IMR-90 (cell line): ENCODE data around the gene LRRC56. TPM values are rescaled to one million over a fixed set of nuclear protein-coding genes. Genes with fewer than 3 reads are reported as not detected.
A peak's percentile ranks its signal among the peaks of the same experiment; 100 is the strongest.

Experiments
- ATAC-seq: fragments of 200-7000 bp; cut with Tn5 transposase; 2 replicates; pipeline ENCODE4 v1.9.1; 2020; ENCODE audit warnings: low read depth, mild to moderate bottlenecking, moderate library complexity
- BruUV-seq: library from RNA; stranded (reverse); fragments of 400-500 nt; replicated peaks from 2 replicates; lab custom pipeline; 2021; lab: Mats Ljungman, UMichigan
- CTCF ChIA-PET: fragments of 300-600 bp; formaldehyde crosslinking; extraction: SDS; loops from one replicate; lab custom pipeline; 2021; ENCODE audit warnings: antibody characterized with exemption; lab: Yijun Ruan, JAX
- POLR2A ChIA-PET: fragments of 300-600 bp; sonication (Branson Sonifier 250); formaldehyde crosslinking; loops from one replicate; lab custom pipeline; 2022; ENCODE audit warnings: antibody characterized with exemption; ENCODE audit not compliant: unreplicated experiment; lab: Charles Lee
- DNase-seq: peaks from one replicate; pipeline ENCODE4 v3.0.0; 2013
- H2AFZ ChIP-seq: replicated peaks from 2 replicates; pipeline ENCODE3; 2013; ENCODE audit warnings: low read length, mild to moderate bottlenecking; ENCODE audit not compliant: poor library complexity
- H2AK5ac ChIP-seq: 2 replicates; pipeline ENCODE4 v1.6.1; 2013; ENCODE audit warnings: low read depth, low read length, inconsistent platforms
- H2AK9ac ChIP-seq: replicated peaks from 2 replicates; pipeline ENCODE3; 2013; ENCODE audit warnings: mild to moderate bottlenecking, low read depth, low read length, moderate library complexity; ENCODE audit not compliant: poor library complexity
- H2BK120ac ChIP-seq: 2 replicates; pipeline ENCODE4 v1.6.1; 2013; ENCODE audit warnings: low read depth, low read length, inconsistent platforms
- H2BK15ac ChIP-seq: 3 replicates; pipeline ENCODE4 v1.6.1; 2013; ENCODE audit warnings: low read depth, low read length, inconsistent platforms
- H2BK20ac ChIP-seq: 2 replicates; pipeline ENCODE4 v1.6.1; 2013; ENCODE audit warnings: low read depth, mild to moderate bottlenecking, inconsistent platforms, low read length, moderate library complexity
- H2BK5ac ChIP-seq: 2 replicates; pipeline ENCODE4 v1.6.1; 2013; ENCODE audit warnings: mild to moderate bottlenecking, low read depth, low read length, inconsistent platforms; ENCODE audit not compliant: poor library complexity, severe bottlenecking
- H3K14ac ChIP-seq: replicated peaks from 2 replicates; pipeline ENCODE4 v1.6.1; 2013; ENCODE audit warnings: low read depth, low read length, inconsistent platforms
- H3K18ac ChIP-seq: 2 replicates; pipeline ENCODE4 v1.6.1; 2013; ENCODE audit warnings: low read depth, low read length, control low read depth
- H3K23ac ChIP-seq: 2 replicates; pipeline ENCODE4 v1.6.1; 2013; ENCODE audit warnings: low read depth, low read length, inconsistent platforms
- H3K27ac ChIP-seq: 2 replicates; pipeline ENCODE4 v1.5.1; 2013; ENCODE audit warnings: mild to moderate bottlenecking, control low read depth, low read length; ENCODE audit not compliant: insufficient read depth
- H3K27me3 ChIP-seq: 2 replicates; pipeline ENCODE4 v1.6.1; 2013; ENCODE audit warnings: low read length; ENCODE audit not compliant: control insufficient read depth, insufficient read depth
- H3K36me3 ChIP-seq: 2 replicates; pipeline ENCODE4 v1.6.1; 2013; ENCODE audit warnings: low read length, mixed read lengths; ENCODE audit not compliant: control insufficient read depth, insufficient read depth
- H3K4ac ChIP-seq: 2 replicates; pipeline ENCODE4 v1.6.1; 2013; ENCODE audit warnings: low read depth, low read length, inconsistent platforms
- H3K4me1 ChIP-seq: 2 replicates; pipeline ENCODE4 v1.6.1; 2013; ENCODE audit warnings: low read length, mixed read lengths; ENCODE audit not compliant: control insufficient read depth, insufficient read depth
- H3K4me2 ChIP-seq: 2 replicates; pipeline ENCODE4 v1.6.1; 2013; ENCODE audit warnings: low read depth, mild to moderate bottlenecking, control low read depth, low read length, moderate library complexity
- H3K4me3 ChIP-seq: 2 replicates; pipeline ENCODE4 v1.5.1; 2013; ENCODE audit warnings: low read depth, mild to moderate bottlenecking, control low read depth, low read length, moderate library complexity; ENCODE audit not compliant: insufficient read depth
- H3K56ac ChIP-seq: 2 replicates; pipeline ENCODE4 v1.6.1; 2013; ENCODE audit warnings: low read length, inconsistent platforms; ENCODE audit not compliant: insufficient read depth; ENCODE audit errors: extremely low read depth
- H3K79me1 ChIP-seq, 2 experiments: 2 replicates each; pipeline ENCODE4 v1.6.1; 2013; ENCODE audit warnings: low read length in 2 of 2, inconsistent platforms in 1 of 2, low read depth in 1 of 2
- H3K9ac ChIP-seq: 2 replicates; pipeline ENCODE4 v1.6.1; 2013; ENCODE audit warnings: low read depth, low read length, control low read depth
- H3K9me1 ChIP-seq: 2 replicates; pipeline ENCODE4 v1.6.1; 2013; ENCODE audit warnings: low read length, inconsistent platforms; ENCODE audit not compliant: insufficient read depth
- H3K9me3 ChIP-seq: 2 replicates; pipeline ENCODE4 v1.6.1; 2013; ENCODE audit warnings: low read length; ENCODE audit not compliant: control insufficient read depth, insufficient read depth
- H4K20me1 ChIP-seq: 2 replicates; pipeline ENCODE4 v1.6.1; 2013; ENCODE audit warnings: low read length, inconsistent platforms; ENCODE audit not compliant: insufficient read depth
- H4K5ac ChIP-seq: 2 replicates; pipeline ENCODE4 v1.6.1; 2013; ENCODE audit warnings: mild to moderate bottlenecking, low read depth, low read length, control low read depth
- H4K8ac ChIP-seq, 2 experiments: 2 replicates each; pipeline ENCODE4 v1.6.1; 2013; ENCODE audit warnings: low read depth in 2 of 2, low read length in 2 of 2, control low read depth in 1 of 2, inconsistent platforms in 1 of 2
- H4K91ac ChIP-seq: 2 replicates; pipeline ENCODE4 v1.6.1; 2013; ENCODE audit warnings: low read depth, low read length, inconsistent platforms; ENCODE audit not compliant: insufficient read depth
- BHLHE40 ChIP-seq: fragments of 150-350 bp; IDR thresholded peaks from 2 replicates; pipeline ENCODE4 v1.6.1; 2016; ENCODE audit warnings: mild to moderate bottlenecking, low read depth, low read length
- CEBPB ChIP-seq: IDR thresholded peaks from 2 replicates; pipeline ENCODE4 v1.6.1; 2012; ENCODE audit warnings: low read depth, low read length, improper control_type of control experiment
- CHD1 ChIP-seq: IDR thresholded peaks from 2 replicates; pipeline ENCODE4 v1.6.1; 2012; ENCODE audit warnings: low read depth, low read length, improper control_type of control experiment
- ELK1 ChIP-seq: fragments of 150-350 bp; IDR thresholded peaks from 2 replicates; pipeline ENCODE4 v1.6.1; 2016; ENCODE audit warnings: low read depth, mild to moderate bottlenecking, low read length, moderate library complexity, borderline replicate concordance
- FOS ChIP-seq: fragments of 150-350 bp; IDR thresholded peaks from 2 replicates; pipeline ENCODE4 v1.6.1; 2016; ENCODE audit warnings: low read depth, low read length
- MAZ ChIP-seq: IDR thresholded peaks from 2 replicates; pipeline ENCODE4 v1.6.1; 2012; ENCODE audit warnings: low read depth, mild to moderate bottlenecking, low read length, improper control_type of control experiment, moderate library complexity, borderline replicate concordance
- MXI1 ChIP-seq: IDR thresholded peaks from 2 replicates; pipeline ENCODE4 v1.6.1; 2012; ENCODE audit warnings: low read depth, mild to moderate bottlenecking, low read length, moderate library complexity, borderline replicate concordance
- NFE2L2 ChIP-seq: fragments of 150-350 bp; IDR thresholded peaks from 2 replicates; pipeline ENCODE4 v1.6.1; 2016; ENCODE audit warnings: low read depth, mild to moderate bottlenecking, low read length
- POLR2A ChIP-seq: IDR thresholded peaks from 2 replicates; pipeline ENCODE4 v1.6.1; 2012; ENCODE audit warnings: mild to moderate bottlenecking, low read depth, low read length
- RAD21 ChIP-seq: IDR thresholded peaks from 2 replicates; pipeline ENCODE4 v1.6.1; 2012; ENCODE audit warnings: low read length, improper control_type of control experiment
- RCOR1 ChIP-seq: IDR thresholded peaks from 2 replicates; pipeline ENCODE4 v1.6.1; 2012; ENCODE audit warnings: mild to moderate bottlenecking, low read length, improper control_type of control experiment; ENCODE audit not compliant: insufficient replicate concordance
- RFX5 ChIP-seq: IDR thresholded peaks from 2 replicates; pipeline ENCODE4 v1.8.0; 2012; ENCODE audit warnings: low read depth, mild to moderate bottlenecking, low read length, moderate library complexity
- SMC3 ChIP-seq: fragments of 150-350 bp; IDR thresholded peaks from 2 replicates; pipeline ENCODE4 v1.6.1; 2016; ENCODE audit warnings: low read depth, mild to moderate bottlenecking, antibody characterized with exemption, low read length, moderate library complexity
- USF2 ChIP-seq: fragments of 150-350 bp; IDR thresholded peaks from 2 replicates; pipeline ENCODE4 v1.6.1; 2017; ENCODE audit warnings: mild to moderate bottlenecking, antibody characterized with exemption, low read length, low read depth
- WGBS, 2 experiments: methylation state at CpG; one replicate each; pipeline versions ENCODE4 v1.1.5 to v1.1.7; 2013; ENCODE audit warnings: missing lambda C conversion rate in 2 of 2; ENCODE audit not compliant: insufficient read length in 1 of 2; ENCODE audit errors: extremely low coverage in 2 of 2; 5-methylcytosine and 5-hydroxymethylcytosine counted together
- dilution Hi-C: fragments of 300-500 bp; cut with HindIII; formaldehyde crosslinking; loops from one replicate; pipeline ENCODE4 v1.14.3; 2018; ENCODE audit warnings: low sequenced_read_pairs; ENCODE audit not compliant: unreplicated experiment
- in situ Hi-C: fragments of 300-500 bp; cut with MboI; formaldehyde crosslinking; loops from 3 replicates; pipeline ENCODE4 v1.14.3; 2019; ENCODE audit warnings: low sequenced_read_pairs, inconsistent platforms, mixed read lengths
- intact Hi-C: fragments of 100-400 bp; cut with micrococcal nuclease; formaldehyde crosslinking; loops from 2 replicates; pipeline ENCODE4 v1.10.0; 2022
- polyA plus RNA-seq, 3 experiments: library from polyadenylated mRNA; depleted of rRNA; stranded (reverse); fragments of >200 nt; gene quantifications; 2 replicates each; pipeline ENCODE4 v1.2.3, GENCODE V29; 2012; ENCODE audit warnings: low replicate concordance in 1 of 3
- total RNA-seq: library from RNA; depleted of rRNA; stranded (reverse); fragments of >200 nt; gene quantifications from 2 replicates; pipeline ENCODE4 v1.2.3, GENCODE V29; 2012
- TF ChIP-seq, protein P1 (sequence below): conservative IDR thresholded peaks from 2 replicates; pipeline ENCODE4 v1.5.1; 2012; ENCODE audit warnings: mild to moderate bottlenecking, low read depth, low read length, improper control_type of control experiment

LRRC56 gene
- total and polyA plus RNA-seq, 2 of the 4 experiments (the other 2 are of a cell fraction), result 0.36 to 1.3 TPM

DNA sequence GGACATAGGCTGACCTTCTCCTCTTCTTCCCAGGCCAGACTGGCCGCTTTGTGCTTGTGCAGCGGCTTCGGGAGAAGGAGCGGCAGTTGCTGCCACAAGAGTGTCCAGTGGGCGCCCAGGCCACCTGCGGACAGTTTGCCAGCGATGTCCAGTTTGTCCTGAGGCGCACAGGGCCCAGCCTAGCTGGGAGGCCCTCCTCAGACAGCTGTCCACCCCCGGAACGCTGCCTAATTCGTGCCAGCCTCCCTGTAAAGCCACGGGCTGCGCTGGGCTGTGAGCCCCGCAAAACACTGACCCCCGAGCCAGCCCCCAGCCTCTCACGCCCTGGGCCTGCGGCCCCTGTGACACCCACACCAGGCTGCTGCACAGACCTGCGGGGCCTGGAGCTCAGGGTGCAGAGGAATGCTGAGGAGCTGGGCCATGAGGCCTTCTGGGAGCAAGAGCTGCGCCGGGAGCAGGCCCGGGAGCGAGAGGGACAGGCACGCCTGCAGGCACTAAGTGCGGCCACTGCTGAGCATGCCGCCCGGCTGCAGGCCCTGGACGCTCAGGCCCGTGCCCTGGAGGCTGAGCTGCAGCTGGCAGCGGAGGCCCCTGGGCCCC, 24.8 kb downstream of the LRRC56 start:
- TF ChIP-seq POLR2A (no peak), CHD1 (no peak), RFX5 (no peak), SMC3 (no peak), CEBPB (no peak), BHLHE40 (no peak), RAD21 (no peak), ELK1 (no peak), MAZ (no peak), NFE2L2 (no peak), MXI1 (no peak), FOS (no peak), USF2 (no peak), RCOR1 (no peak)
- TF ChIP-seq, protein P1, sequence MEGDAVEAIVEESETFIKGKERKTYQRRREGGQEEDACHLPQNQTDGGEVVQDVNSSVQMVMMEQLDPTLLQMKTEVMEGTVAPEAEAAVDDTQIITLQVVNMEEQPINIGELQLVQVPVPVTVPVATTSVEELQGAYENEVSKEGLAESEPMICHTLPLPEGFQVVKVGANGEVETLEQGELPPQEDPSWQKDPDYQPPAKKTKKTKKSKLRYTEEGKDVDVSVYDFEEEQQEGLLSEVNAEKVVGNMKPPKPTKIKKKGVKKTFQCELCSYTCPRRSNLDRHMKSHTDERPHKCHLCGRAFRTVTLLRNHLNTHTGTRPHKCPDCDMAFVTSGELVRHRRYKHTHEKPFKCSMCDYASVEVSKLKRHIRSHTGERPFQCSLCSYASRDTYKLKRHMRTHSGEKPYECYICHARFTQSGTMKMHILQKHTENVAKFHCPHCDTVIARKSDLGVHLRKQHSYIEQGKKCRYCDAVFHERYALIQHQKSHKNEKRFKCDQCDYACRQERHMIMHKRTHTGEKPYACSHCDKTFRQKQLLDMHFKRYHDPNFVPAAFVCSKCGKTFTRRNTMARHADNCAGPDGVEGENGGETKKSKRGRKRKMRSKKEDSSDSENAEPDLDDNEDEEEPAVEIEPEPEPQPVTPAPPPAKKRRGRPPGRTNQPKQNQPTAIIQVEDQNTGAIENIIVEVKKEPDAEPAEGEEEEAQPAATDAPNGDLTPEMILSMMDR, result no peak
- Histone ChIP-seq H3K18ac (no peak overlapping the region), H2AFZ (no peak overlapping the region), H4K91ac (no peak overlapping the region), H3K56ac (no peak overlapping the region), H3K79me1 (peaks cover 25 to 32% of the 10 kb centered on the region in 2 experiments; a peak in 3 of 4 replicates), H3K9me1 (peaks cover 5% of the 10 kb centered on the region; the same call in 1 of the 2 replicates), H3K4me1 (peaks cover 17% of the 10 kb centered on the region), H2AK9ac (peak overlapping the region; percentile 85), H3K4ac (no peak overlapping the region), H3K27ac (no peak overlapping the region), H4K20me1 (peaks cover 22% of the 10 kb centered on the region), H3K9ac (no peak overlapping the region), H2BK5ac (no peak overlapping the region), H4K5ac (no peak overlapping the region), H2BK15ac (no peak overlapping the region), H4K8ac (no peak overlapping the region), H3K23ac (no peak overlapping the region), H2BK20ac (no peak overlapping the region), H3K27me3 (peaks cover 19% of the 10 kb centered on the region), H3K36me3 (peaks cover 11% of the 10 kb centered on the region), H2BK120ac (no peak overlapping the region), H3K9me3 (no peaks in the 10 kb centered on the region), H3K4me2 (no peak overlapping the region; the same call in 1 of the 2 replicates), H2AK5ac (0 out of 2 replicates have a peak overlapping the region, but pooled peaks have one; percentile 88), H3K14ac (no peak overlapping the region), H3K4me3 (peak overlapping the region; percentile 97; the same call in 1 of the 2 replicates)
- no TSS peak for BruUV-seq
- ATAC-seq (no peak), DNase-seq (no peak)
- in situ Hi-C loops, result no loop called here
- POLR2A ChIA-PET, result interaction anchor here (0.5 kb wide), 1 partner anchor 163 kb away, joined by 3 read pairs; no protein-coding TSS in a partner anchor
- CTCF ChIA-PET, result no interaction called here
- WGBS, 2 experiments, result 93% methylated on average over 13 of the region's 29 CpGs; no CpG with 5 or more reads in 1 of the 2 experiments
- intact Hi-C loops, result no loop called here
- dilution Hi-C loops, result no loop called here
